ENCODE measurements around the gene FARSA. TPM values are rescaled to one million over a fixed set of nuclear protein-coding genes. Genes with fewer than 3 reads are reported as not detected.
"Not testable (repeated sequence)": the region's sequence is repeated elsewhere in the genome, so short reads cannot be mapped to it uniquely, and the experiment has no call there.

Gene FARSA
- total RNA-seq, 2 donors from 2014 or later = 54.8 to 65.0 TPM

GRCh38 chr19:12954612-12954962, 21.1 kb upstream of the FARSA start:
- no peaks in the 10 kb centered on the region for H3K27me3 ChIP-seq (replicated peaks; ENCODE audit: insufficient read depth)
- H3K27ac ChIP-seq = no peak overlapping the region
- no peaks in the 10 kb centered on the region for H3K9me3 ChIP-seq
- no peak overlapping the region for H3K4me3 ChIP-seq
- no peak for TF ChIP-seq POLR2A (IDR thresholded peaks at IDR 0.05)
- TF ChIP-seq, protein P1, sequence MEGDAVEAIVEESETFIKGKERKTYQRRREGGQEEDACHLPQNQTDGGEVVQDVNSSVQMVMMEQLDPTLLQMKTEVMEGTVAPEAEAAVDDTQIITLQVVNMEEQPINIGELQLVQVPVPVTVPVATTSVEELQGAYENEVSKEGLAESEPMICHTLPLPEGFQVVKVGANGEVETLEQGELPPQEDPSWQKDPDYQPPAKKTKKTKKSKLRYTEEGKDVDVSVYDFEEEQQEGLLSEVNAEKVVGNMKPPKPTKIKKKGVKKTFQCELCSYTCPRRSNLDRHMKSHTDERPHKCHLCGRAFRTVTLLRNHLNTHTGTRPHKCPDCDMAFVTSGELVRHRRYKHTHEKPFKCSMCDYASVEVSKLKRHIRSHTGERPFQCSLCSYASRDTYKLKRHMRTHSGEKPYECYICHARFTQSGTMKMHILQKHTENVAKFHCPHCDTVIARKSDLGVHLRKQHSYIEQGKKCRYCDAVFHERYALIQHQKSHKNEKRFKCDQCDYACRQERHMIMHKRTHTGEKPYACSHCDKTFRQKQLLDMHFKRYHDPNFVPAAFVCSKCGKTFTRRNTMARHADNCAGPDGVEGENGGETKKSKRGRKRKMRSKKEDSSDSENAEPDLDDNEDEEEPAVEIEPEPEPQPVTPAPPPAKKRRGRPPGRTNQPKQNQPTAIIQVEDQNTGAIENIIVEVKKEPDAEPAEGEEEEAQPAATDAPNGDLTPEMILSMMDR (IDR thresholded peaks at IDR 0.05) = no peak
- TF ChIP-seq POLR2AphosphoS5 (IDR thresholded peaks at IDR 0.05) = no peak
- H3K36me3 ChIP-seq = peaks cover 0 to 16% of the 10 kb centered on the region in 2 donors
- H3K4me1 ChIP-seq (replicated peaks) = peaks cover 6% of the 10 kb centered on the region
- no peak for DNase-seq (ENCODE audit: low spot score)
- intact Hi-C loops (cut with DNase I) = no loop called here
- WGBS = 25% methylated on average over 1 of the region's 1 CpG

DNA sequence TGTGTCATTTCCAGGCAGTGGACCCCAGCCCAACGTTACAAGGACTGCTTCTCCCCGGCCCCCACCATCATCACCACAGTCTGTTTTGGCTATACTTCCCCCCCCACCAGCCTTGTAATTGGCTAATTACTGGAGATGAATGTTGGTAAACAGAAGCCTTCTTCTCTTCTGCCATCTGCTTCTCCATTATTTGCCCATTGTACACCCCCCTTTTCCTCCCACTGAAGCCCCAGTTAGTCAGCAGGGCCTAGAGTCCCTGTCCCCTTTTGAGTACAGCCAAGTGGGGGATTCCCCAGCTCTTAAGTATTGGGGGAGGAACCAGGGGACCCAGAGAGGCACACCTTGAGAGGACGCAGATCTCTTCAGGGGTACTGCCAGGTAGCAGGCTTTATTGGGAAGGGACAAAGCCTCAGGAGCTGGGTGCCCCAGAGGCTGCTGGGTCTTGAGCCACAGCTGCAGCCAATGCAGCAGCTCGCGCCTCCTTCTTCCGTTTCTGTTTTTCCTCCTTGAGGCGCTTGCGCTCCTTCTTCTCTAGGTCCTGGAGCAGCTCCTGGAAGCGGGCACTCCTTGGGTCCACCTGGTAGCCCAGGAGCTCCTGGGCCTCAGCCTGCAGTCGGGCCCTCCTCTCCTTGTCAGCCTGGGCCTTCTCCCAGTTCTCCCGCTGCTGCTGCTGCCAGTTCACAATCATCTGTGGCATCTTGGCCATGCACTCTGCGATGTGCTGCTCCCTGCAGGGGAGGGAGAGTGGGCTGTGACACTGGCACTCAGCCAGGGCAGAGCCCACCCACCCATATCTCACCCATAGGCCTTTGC, 20.5 kb upstream of the FARSA start:
- Histone ChIP-seq H3K9me3 (no peaks in the 10 kb centered on the region), H3K27me3 (replicated peaks; ENCODE audit: insufficient read depth) (no peaks in the 10 kb centered on the region), H3K36me3 (peaks cover 5 to 22% of the 10 kb centered on the region in 2 donors), H3K4me1 (replicated peaks) (peaks cover 6% of the 10 kb centered on the region), H3K4me3 (no peak overlapping the region), H3K27ac (no peak overlapping the region)
- intact Hi-C loops (cut with DNase I) = no loop called here
- WGBS = 52% methylated on average over 12 of the region's 12 CpGs
- no peak for TF ChIP-seq POLR2AphosphoS5 (IDR thresholded peaks at IDR 0.05)
- no peak for TF ChIP-seq POLR2A (IDR thresholded peaks at IDR 0.05)
- TF ChIP-seq, protein P1 (IDR thresholded peaks at IDR 0.05) = no peak
- no peak for DNase-seq (ENCODE audit: low spot score)

- H3K27me3 ChIP-seq (replicated peaks; ENCODE audit: insufficient read depth) = no peaks in the 10 kb centered on the region
- no peak overlapping the region for H3K27ac ChIP-seq
- 42% methylated on average over 11 of the region's 11 CpGs for WGBS
- peaks cover 6% of the 10 kb centered on the region for H3K4me1 ChIP-seq (replicated peaks)
- DNase-seq (ENCODE audit: low spot score) = no peak
- TF ChIP-seq POLR2A (IDR thresholded peaks at IDR 0.05) (no peak), POLR2AphosphoS5 (IDR thresholded peaks at IDR 0.05) (no peak)
- TF ChIP-seq, protein P1 (IDR thresholded peaks at IDR 0.05) = no peak
- intact Hi-C loops (cut with DNase I) = no loop called here
- no peak overlapping the region for H3K4me3 ChIP-seq
- no peaks in the 10 kb centered on the region for H3K9me3 ChIP-seq
- H3K36me3 ChIP-seq = peaks cover 11 to 30% of the 10 kb centered on the region in 2 donors
Measured at GRCh38 chr19:12953138-12953798, 19.8 kb upstream of the FARSA start.

DNA sequence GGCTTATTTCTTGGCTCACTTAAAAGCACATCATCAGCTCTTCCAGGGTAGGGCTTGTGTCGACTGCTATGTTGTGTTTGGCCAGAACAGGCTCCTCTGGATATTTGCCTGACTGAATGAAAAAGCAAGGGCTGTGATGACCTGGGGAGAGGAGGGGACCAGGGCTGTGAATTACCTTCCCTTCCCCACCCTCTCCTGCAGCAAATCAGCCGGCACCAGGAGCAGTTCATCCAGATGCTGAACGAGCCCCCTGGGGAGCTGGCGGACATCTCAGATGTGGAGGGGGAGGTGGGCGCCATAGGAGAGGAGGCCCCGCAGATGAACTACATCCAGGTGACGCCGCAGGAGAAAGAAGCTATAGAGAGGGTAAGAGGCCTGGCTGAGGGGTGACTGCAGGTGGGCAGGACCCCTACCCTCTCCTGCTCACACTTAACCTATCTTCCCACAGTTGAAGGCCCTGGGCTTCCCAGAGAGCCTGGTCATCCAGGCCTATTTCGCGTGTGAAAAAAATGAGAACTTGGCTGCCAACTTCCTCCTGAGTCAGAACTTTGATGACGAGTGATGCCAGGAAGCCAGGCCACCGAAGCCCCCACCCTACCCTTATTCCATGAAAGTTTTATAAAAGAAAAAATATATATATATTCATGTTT, 19.1 kb upstream of the FARSA start:
- Histone ChIP-seq H3K27ac (no peak overlapping the region), H3K4me1 (replicated peaks) (peaks cover 6% of the 10 kb centered on the region), H3K36me3 (peaks cover 11 to 33% of the 10 kb centered on the region in 2 donors), H3K4me3 (no peak overlapping the region), H3K9me3 (no peaks in the 10 kb centered on the region), H3K27me3 (replicated peaks; ENCODE audit: insufficient read depth) (no peaks in the 10 kb centered on the region)
- DNase-seq (ENCODE audit: low spot score) = no peak
- TF ChIP-seq POLR2AphosphoS5 (IDR thresholded peaks at IDR 0.05) (no peak), POLR2A (IDR thresholded peaks at IDR 0.05) (no peak)
- TF ChIP-seq, protein P1 (IDR thresholded peaks at IDR 0.05) = no peak
- WGBS = 55% methylated on average over 12 of the region's 12 CpGs
- intact Hi-C loops (cut with DNase I) = no loop called here

DNA sequence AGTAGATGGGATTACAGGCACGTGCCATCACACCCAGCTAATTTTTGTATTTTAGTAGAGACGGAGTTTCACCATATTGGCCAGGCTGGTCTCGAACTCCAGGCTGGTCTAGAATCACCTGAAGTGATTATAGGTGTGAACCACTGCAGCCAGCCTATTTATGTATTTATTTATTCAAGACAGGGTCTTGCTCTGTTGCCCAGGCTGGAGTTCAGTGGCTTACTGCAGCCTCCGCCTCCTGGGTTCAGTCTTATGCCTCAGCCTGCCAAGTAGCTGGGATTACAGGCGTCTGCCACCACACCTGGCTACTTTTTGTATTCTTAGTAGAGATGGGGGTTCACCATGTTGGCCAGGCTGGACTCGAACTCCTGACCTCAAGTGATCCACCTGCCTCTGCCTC, 18.5 kb upstream of the FARSA start:
- H3K36me3 ChIP-seq = peaks cover 11 to 33% of the 10 kb centered on the region in 2 donors
- DNase-seq (ENCODE audit: low spot score); H3K27ac ChIP-seq; H3K4me3 ChIP-seq; intact Hi-C loops (cut with DNase I); H3K27me3 ChIP-seq (replicated peaks; ENCODE audit: insufficient read depth); H3K4me1 ChIP-seq (replicated peaks); H3K9me3 ChIP-seq: not testable (repeated sequence)
- WGBS = 92% methylated on average over 6 of the region's 6 CpGs

All from prostate gland (tissue), 2 donors.